ENCODE results near the gene RBFOX1.
A peak's percentile ranks its signal among the peaks of the same experiment; 100 is the strongest.

Gene RBFOX1

GRCh38 chr16:7637446-7637845 lies 304.8 kb downstream of the RBFOX1 start:
- Mint-ChIP-seq H3K4me3 (no peak overlapping the region), H3K4me1 (peaks cover 37% of the 10 kb centered on the region), H3K36me3 (ENCODE audit: low read depth) (peaks cover 7% of the 10 kb centered on the region), H3K27me3 (ENCODE audit: low read depth, poor library complexity) (peaks cover 5% of the 10 kb centered on the region), H3K27ac (no peak overlapping the region), H3K9me3 (peaks cover 8% of the 10 kb centered on the region)
- TF ChIP-seq CTCF (IDR thresholded peaks at IDR 0.05) = no peak
- DNase-seq = no peak

DNA sequence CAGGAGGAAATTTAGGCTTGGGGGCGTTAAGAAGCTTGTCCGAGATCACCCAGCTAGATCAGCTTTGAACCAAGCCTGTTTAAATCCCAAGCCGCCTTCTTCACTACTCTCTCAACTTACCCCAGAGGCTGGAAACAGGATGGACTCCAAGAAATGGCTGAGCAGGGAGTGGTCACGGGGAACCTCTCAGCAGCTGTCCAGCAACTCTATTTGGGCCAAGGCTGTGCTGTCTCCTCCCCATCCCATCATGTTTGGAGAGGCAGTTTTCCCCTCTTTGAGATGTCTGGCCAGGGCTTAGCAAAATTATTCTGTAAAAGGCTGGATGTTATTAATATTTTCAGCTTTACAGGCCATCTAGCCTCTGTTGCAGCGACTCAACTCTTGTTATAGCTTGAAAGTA lies 305.7 kb downstream of the RBFOX1 start:
- peaks cover 5% of the 10 kb centered on the region for H3K27me3 Mint-ChIP-seq (ENCODE audit: low read depth, poor library complexity)
- no peak overlapping the region for H3K27ac Mint-ChIP-seq
- peaks cover 46% of the 10 kb centered on the region for H3K4me1 Mint-ChIP-seq
- no peak for TF ChIP-seq CTCF (IDR thresholded peaks at IDR 0.05)
- H3K36me3 Mint-ChIP-seq (ENCODE audit: low read depth) = peaks cover 7% of the 10 kb centered on the region
- peaks cover 8% of the 10 kb centered on the region for H3K9me3 Mint-ChIP-seq
- DNase-seq = no peak
- H3K4me3 Mint-ChIP-seq = no peak overlapping the region

GRCh38 chr16:7640334-7640733 lies 307.7 kb downstream of the RBFOX1 start:
- Mint-ChIP-seq H3K27ac (no peak overlapping the region), H3K9me3 (peaks cover 8% of the 10 kb centered on the region), H3K4me3 (no peak overlapping the region), H3K27me3 (ENCODE audit: low read depth, poor library complexity) (peaks cover 3% of the 10 kb centered on the region), H3K36me3 (ENCODE audit: low read depth) (peaks cover 7% of the 10 kb centered on the region), H3K4me1 (peaks cover 52% of the 10 kb centered on the region)
- no peak for DNase-seq
- TF ChIP-seq CTCF (IDR thresholded peaks at IDR 0.05) = no peak

DNA sequence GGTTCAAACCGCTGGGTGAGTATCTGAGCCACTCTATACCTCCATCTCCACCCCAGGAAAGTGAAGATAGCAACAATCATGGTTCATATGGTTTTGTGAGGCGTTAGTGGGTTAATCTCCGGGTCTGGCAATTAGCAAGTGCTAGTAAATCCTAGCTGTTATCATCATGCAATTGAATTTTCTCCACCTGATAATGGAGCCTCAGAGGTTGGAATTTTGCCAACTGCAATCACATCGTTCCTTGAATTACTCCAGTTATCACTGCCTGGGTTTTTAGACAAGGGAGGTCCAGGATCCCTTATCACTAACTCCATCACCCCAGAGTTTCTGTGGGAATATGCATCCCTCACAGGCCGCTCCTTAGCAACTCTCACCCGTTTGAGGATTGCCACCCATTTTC lies 311.5 kb downstream of the RBFOX1 start:
- Mint-ChIP-seq H3K9me3 (no peaks in the 10 kb centered on the region), H3K27ac (no peak overlapping the region), H3K27me3 (ENCODE audit: low read depth, poor library complexity) (peaks cover 6% of the 10 kb centered on the region), H3K36me3 (ENCODE audit: low read depth) (no peaks in the 10 kb centered on the region), H3K4me3 (no peak overlapping the region), H3K4me1 (peaks cover 81% of the 10 kb centered on the region)
- TF ChIP-seq CTCF (IDR thresholded peaks at IDR 0.05) = no peak
- DNase-seq = no peak

DNA sequence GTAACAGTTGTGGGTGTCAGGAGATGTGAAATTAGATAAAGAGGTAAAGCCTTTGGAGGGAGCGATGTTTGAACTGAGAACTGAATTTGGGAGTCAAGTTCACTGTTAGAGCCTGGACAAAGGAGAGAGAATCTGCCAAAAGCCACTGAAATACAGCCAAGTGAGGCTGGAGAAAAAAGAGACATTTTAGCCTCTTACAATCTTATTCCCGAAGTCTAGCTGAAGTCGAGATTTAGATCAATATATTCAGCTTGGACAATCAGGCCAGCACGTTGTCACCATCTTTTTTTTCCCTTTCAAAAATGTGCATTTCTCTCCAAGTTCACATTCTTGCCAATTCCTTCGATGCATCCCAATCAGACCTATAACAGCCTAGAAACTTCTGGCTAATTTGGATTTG lies 312.2 kb downstream of the RBFOX1 start:
- Mint-ChIP-seq H3K4me1 (peaks cover 86% of the 10 kb centered on the region), H3K9me3 (no peaks in the 10 kb centered on the region), H3K27ac (no peak overlapping the region), H3K27me3 (ENCODE audit: low read depth, poor library complexity) (peaks cover 6% of the 10 kb centered on the region), H3K36me3 (ENCODE audit: low read depth) (no peaks in the 10 kb centered on the region), H3K4me3 (peak overlapping the region; percentile 2)
- DNase-seq = no peak
- no peak for TF ChIP-seq CTCF (IDR thresholded peaks at IDR 0.05)

DNA sequence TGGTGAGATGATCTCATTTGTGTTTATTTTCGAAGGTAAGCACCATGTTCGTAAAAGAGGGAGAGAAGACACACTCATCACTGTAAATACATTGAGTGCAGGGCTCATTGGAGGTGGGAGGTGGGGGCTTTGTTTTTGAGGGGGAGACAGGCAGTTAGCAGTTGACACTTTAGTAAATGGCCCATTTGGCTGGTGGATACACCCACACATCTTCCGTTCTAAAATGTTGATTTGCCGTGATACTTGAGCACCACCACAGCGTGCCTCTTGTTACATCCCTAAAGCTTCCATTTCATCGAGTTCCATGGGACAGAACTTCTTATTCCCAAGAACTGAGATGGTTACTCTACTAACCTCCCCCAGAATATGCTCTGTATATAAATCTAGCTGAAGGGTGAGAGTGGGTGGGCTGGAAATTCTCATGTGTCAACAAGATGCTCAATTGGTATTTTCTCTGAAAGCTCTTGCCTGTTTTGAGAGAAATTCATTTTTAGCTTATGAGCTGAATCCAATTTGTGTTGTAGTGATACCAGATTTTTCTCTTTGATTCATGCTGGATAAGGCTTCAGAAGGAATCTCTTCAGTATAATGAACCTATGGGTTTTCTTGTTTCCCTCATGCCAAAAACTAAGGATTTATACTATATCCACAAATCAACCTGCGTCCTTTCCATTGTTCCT lies 314.3 kb downstream of the RBFOX1 start:
- Mint-ChIP-seq H3K27me3 (ENCODE audit: low read depth, poor library complexity) (peaks cover 10% of the 10 kb centered on the region), H3K36me3 (ENCODE audit: low read depth) (no peaks in the 10 kb centered on the region), H3K27ac (peak overlapping the region; percentile 82), H3K4me1 (peaks cover 78% of the 10 kb centered on the region), H3K4me3 (peak overlapping the region; percentile 71), H3K9me3 (no peaks in the 10 kb centered on the region)
- TF ChIP-seq CTCF (IDR thresholded peaks at IDR 0.05) = no peak
- no peak for DNase-seq

All from nephron progenitor cell (in vitro differentiated cells).